Measurements from ENCODE around the gene RAB35. TPM values are rescaled to one million over a fixed set of nuclear protein-coding genes. Genes with fewer than 3 reads are reported as not detected.

The RAB35 gene
- polyA plus RNA-seq, 3 donors: 35.0 to 38.0 (median 37.9) TPM

DNA sequence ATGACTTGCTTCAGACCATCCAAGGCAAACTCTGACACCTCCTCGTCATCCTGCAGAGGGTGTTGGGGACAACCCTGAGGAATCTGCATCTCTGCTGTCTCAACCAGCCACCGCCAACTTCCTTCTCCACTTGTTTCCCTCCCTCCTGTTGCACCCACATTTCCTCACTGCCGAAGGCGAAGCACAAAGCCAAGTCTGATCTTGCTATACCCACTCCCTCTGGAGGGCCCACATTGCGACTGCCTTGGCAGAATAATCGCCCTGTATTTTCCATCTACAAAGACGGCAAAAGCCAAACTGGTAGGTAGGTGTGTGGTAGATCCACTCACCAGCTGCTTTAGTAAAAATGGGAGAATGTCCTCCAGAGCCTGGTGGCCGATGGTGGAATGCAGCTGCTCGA, 21.8 kb upstream of the RAB35 start:
- no peak for DNase-seq

DNA sequence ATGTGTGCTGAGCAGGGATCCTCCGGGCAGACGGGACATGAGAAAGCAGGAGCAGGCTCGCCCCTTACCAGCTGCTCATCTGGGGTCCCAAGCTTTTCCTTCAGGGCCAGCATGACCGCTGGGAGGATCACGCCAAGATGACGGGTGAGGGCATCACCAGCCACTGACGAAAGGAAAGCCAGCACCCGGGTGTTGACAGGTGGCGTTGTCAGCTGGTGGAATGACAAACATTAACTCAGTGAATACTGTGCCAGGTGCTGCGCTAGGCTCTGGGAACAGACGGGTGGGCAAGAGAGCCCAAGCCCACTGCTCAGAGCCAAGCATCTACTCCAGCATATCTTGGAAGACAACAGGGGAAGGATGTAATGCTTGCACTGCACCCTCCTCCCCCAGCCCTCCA, 21.3 kb upstream of the RAB35 start:
- DNase-seq: no peak

DNA sequence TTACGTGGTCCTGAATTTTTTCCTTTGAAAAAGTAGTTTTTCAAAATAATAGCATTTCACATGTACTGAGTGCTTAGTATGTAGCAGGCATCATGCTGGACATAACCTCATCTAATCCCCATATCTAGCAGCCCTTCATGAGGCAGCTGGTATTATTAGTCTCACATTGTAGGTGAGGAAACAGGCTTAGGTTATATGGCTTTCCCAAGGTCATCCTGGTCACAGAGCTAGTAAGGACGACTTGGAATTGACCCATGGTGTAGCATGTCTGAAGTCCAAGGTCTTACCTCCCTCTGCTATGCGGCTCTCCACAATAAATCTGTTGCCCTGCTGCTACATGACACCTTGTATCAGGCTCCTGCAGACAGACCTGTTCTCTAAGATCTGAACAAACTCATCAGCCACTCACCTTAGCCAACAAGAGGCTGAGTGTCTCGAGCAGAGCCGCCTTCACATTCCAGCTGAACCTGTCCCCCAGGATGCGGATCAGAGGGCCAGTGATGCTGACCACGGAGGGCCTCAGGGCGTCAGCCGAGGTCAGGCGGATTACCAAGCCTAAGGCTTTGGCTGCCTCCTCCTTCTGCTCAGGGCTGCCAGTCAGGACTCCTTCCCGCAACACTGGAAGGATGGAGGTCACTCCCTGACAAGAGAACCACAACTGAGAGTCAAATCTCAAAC, 19.7 kb upstream of the RAB35 start:
- no peak for DNase-seq

DNA sequence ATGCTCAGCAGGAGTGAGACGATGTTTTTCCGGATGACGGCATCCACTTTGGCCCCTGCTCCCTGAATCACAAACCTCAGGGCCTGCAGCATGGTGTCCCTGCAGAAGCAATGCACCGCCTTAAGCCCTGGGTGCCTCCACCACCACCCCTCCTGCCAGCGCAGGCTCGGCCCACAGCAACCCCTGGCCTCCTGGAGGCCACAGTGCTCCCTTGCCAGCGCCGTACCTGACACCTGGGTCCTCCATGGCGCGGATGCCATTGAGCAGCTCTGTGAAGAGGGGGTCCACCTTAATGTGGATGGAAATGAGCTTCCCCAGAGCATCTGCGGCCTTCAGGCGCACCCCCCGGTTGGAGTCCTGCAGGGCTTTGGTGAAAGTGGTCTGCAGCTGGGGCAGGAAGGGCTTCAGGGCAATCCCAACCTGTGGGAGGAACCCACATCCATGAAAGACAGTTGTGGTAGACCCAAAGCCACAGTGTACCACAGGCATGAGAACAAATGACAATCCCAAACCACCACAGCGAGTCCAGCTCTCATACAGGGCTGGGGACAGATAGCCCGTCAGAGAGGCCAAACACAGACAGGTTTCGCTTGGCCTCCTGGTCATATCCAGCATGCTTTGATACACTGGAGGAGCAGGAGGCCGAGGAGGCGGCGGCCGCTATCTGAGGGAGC, 17.9 kb upstream of the RAB35 start:
- no peak for DNase-seq

DNA sequence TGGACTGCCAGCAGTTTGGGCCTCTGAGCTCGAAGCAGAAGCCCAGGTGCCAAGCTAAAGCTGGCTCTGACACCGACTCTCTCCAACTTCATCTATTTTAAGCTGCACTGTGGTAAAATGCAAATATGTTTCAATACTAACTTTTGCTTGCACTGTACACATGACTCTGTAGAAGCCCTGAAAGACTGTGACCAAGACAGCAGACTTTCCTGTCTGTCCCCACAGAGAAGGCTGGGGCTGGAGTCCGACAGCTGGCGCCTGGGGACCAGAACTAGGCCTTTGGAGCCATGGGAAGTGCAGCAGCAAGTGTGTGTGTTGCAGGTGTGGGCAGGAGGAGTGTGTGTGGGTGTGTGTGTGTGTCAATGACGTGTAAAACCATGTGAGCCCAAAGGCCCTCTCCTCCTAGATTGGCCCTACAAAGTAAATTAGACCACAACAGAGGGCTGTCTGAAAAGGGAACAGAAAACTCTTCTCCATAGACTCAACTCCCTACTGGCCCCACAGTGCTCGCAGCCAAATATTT, 16.4 kb upstream of the RAB35 start:
- no peak for DNase-seq

DNA sequence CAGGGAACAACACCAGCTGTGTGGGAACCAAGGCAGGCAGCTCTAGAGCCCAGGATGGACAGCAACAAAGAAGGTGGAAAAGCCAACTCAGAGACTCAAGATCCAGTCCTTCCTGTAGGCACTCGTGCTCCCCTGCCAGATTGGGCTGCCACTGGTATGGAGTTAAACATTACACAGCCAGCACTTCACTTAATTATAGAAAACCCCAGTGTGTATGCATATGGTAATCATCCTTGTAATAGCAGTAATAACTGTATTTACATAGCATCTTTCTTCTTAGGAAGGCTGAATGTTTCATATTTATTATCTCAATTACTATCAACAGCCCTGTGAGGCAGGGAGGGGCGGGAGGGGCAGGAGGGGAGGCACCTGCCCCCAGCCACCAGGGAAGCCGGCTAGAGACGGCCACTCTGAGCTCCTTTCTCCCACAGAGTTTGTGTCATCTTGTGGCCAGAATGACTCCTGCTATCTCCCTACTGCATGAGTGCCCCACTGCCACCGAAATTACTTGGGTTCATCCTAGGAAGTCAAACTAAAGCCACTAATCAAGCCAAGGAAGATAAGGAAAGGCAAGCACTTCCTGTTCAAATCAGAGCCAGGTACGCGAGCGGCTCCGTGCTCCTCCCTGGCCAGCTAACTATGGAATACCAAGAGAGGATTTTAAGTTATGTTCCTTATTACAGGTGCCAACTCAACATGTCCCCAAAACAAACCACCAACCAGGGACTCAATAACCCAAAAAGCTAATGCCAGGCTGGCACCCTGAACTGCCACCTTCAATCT, 15.7 kb upstream of the RAB35 start:
- DNase-seq: no peak

DNA sequence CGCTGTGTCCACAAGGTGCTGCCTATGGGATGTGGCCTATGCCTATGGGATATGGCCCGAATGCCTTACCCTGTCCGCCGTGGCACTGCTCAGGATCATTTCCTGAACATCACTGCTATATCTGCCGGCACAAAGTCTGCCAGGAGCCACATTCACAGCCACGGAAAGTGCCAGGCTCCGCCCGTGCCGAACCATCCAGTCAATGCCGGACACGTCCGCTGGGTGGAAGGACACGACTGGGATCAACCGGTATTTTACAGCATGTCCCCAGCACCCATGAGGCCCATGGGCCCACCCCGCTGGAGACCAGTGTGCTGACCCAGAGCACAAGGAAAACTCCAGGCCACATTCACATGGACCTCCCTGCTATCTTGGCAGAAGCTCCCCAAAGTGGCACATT, 14.6 kb upstream of the RAB35 start:
- DNase-seq: no peak

DNA sequence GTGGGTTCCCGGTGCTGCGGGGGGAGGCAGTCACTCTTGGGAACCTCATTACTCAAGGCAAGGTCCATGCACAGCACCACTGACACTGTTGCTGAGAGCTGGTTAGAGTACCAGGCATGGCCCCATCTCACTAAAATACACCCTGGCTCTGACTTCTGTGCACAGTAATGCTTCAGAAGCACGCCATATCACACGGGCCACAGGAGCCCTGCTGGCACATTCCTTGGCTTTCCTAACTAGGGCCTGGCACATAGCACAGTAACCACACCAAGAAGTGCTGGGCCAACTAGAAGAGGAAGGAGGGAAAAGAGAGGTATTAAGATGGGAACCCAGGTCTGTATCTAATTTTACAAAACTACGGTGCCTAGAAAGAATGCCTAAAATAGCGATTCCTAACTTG, 13.5 kb upstream of the RAB35 start:
- no peak for DNase-seq

DNA sequence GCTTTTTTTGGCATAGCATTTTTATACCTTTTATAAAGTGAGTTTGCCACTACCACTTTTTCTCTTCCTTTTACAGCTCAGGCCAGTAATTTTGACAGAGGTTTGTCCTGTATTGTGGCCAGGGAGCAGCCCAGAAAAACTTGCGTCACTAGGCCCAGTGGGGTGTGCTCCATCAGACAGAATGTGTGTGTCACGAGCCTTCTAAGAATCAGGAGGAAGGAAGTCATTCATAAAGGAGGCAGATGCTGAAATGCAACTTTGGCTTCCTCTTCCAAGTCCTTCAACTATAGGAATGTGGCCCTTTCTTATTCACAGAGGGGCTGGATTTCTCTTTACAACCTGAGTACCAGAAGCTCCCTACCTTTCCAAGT, 10.1 kb upstream of the RAB35 start:
- no peak for DNase-seq

DNA sequence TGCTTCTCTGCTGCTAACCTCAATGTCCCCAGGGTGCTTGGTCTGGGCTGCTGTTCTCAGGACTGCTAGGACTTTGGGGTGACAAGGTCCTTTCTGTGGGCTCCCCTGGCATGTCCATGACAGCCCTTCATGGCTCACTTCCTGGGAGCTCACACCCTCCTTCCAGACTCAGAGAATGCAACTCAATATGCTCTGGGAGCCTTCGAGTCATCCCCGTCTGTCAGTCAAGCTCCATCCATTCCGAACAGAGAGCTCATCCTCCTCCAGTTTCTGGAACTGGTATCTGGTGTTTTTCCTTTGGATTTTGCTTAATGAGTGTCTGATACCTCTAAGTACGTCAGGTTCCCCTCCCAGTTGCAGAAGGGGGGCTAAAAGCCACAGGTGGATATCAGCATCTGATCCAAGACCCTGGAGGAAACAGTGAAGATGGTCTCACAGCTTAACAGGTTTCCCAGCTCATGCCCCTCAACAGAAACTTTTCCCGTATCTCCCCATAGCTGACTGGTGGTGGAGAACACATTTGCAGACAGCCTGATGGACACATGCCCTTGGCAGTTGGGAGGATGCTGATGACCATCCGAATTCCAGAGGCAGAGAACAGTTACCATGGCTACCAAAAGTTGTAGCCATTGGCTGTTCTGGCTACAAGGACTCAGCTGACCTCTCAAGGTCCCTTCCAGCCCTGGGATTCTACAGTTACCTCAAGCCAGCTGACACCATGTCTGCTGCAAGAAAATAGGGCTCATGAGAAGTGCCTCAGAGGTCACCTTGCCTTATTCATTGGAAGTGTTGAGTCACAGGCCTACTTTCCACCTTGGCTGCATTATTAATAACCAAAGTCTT, 9.5 kb upstream of the RAB35 start:
- no peak for DNase-seq

DNA sequence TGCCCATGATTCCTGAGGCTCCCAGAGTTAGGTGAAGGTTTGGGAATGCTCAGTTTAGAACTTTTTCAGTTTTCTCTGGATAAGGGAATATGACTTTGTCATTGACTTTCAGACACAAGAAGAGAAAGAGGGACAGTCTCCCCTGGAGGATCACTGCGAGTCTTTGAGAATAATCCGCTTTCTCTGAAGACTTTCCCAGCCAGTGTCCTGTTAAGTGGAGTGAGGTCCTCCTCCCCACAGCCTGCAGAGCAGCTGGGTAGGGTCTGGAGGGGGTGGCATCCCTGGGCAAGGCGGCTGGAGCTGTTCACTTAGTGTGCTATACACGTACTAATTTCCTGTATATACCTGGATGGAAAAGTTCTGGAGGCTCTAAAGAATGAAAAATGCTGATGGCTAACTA, 8.5 kb upstream of the RAB35 start:
- no peak for DNase-seq

DNA sequence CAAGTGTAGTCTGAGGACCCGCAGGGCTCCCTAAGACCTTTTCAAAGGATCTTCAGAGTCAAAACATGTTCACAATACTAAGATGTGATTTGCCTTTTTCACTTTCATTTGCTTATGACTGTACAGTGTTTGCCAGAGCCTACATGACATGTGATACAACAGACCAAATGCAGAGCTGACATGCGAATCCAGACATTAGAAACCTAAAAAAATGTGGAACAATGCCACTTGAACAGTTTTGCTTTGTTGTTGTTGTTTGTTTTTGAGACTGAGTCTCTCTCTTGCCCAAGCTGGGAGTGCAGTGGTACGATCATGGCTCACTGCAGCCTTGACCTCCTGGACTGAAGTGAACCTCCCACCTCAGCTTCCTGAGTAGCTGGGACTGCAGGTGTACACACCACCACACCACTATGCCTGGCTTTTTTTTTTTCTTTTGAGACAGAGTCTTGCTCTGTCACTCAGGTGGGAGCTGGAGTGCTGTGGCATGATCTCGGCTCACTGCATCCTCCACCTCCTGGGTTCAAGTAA, 5.3 kb upstream of the RAB35 start:
- no peak for DNase-seq

DNA sequence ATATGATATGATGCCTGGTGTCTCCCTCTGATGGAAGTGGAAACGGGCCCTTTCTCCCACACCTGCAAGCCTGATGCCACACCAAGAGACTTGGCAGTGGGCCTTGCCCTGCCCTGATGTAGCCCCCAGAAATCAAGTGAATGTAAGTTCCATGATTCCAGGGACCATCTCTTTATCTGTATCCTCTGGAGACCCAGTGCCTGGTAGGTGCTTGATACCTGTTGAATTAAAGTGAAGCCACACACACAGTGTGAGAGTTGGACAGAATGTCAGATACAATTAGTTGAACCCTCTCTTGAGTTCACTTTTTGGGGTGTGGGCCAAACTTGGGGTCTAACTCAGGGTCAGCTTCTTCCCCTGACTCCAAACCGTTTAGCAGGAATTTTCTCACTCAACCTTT, 4.8 kb upstream of the RAB35 start:
- DNase-seq: no peak

DNA sequence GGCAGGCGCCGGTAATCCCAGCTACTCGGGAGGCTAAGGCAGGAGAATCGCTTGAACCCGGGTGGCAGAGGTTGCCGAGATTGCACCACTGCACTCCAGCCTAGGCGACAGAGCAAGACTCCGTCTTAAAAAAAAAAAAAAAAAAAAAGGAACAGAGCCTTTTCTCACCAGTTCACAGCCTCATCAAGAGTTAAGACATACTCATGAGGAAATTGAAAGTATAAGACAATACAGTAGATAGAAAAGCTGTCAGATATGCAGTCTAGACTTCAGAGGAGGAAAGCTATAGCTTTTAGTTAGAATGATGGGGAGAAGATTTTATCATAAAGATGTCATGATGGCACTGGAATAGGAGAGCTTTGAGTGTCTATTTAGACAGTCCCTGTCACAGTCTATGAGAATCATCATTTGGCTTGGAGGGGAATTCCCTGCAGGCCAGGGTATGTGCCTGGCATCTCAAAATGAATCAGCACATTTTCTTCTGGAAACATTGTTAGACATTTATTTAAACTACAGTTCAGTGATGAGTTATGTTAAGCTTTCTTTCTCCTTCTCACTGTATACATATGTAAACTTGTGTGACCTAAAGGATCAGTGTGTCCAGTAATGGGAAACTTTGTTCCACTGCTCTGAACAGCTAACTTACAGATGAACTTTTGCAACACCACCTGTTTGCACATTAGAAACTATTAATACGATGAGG, 2.9 kb upstream of the RAB35 start:
- no peak for DNase-seq

DNA sequence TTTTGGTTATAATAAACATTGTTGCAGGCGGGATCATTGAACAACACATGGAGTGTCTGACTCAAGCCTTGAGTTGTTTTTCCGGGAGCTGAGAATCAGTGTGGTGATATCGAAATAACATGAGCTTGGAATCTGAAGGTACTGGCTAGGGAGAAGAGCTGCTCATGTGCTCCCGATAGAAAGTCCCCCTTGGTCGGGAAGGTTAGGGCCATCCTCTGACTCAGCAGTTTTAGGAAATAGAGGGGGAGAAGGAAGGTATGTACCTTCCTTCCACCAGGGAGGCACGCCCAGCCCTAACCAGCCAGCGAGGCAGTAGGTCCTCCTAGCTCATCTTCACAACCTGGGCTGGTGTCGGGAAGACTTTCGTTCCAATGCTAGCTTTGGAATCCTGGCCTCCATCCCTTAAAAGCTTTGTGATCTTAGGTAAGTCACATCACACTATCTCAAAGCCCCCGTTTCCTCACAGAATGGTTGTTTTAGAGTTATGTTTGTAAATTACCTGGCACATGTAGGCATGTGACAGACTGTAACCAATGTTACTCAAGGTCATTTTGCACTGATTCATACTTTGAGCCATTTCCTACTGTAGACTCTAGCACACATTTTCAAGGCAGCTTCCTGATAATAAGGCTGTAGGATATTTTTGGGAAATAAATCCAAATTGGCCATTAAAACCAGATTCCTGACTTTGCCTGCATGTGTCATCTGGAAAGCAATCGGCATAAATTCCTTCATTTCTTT, 1.9 kb upstream of the RAB35 start:
- DNase-seq: no peak

DNA sequence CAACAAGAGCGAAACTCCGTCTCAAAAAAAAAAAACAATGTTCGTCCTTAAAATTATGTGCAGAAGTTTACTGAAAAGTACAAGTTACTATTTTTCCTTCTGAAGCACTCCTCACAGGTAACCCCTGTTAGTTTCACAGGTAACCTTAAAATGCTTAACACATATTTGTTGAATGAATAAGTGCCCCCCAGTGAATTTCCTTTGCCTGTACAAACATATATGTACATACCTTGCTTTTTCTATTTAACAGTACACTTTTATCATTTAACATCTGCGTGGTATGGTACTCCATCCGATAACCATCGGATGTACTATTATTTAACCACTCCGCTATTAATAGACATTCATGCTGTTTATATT, 1.4 kb upstream of the RAB35 start:
- no peak for DNase-seq

DNA sequence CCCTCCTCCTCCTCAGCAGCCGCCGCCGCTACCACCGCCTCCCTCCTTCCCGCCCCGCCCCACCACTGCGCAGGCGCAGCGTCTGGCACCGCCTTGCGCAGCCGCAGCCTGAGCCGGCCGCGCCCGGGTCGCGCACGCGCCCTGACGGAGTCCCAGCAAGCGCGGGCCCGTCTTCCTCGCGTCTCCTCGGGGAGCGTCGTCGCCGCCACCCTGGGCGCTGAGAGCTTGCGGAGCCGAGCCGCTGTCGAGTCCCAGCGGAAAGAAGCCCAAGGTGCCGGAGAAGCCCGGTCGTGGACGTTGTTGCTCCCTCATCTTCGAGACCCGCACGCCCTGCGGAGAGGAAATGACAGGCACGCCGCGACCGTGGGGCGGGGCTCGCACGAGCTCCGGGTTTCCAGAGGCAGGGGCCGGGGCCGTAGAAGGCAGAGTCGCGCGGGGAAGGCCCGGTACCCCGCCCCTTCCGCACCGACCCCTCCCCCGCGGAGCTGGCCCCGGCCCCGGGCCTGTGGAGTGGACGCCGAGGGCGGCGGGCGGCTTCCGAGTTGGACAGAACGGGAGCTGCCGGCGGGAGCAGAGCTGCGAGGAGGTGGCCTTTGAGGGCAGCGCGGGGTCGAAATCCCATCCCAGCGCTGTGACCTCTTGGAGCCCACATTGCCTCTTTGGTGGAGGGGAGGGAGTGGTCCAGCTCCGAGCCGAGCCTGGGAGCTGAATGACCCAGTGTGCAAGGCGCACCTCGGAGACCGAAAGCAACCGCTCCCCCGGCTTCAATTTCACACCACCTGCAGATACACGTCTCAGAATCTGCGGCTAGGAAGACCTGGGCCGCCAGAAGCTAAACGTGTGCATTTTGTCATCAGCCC, 469 bp upstream of the RAB35 start:
- DNase-seq: peak; percentile 93

DNA sequence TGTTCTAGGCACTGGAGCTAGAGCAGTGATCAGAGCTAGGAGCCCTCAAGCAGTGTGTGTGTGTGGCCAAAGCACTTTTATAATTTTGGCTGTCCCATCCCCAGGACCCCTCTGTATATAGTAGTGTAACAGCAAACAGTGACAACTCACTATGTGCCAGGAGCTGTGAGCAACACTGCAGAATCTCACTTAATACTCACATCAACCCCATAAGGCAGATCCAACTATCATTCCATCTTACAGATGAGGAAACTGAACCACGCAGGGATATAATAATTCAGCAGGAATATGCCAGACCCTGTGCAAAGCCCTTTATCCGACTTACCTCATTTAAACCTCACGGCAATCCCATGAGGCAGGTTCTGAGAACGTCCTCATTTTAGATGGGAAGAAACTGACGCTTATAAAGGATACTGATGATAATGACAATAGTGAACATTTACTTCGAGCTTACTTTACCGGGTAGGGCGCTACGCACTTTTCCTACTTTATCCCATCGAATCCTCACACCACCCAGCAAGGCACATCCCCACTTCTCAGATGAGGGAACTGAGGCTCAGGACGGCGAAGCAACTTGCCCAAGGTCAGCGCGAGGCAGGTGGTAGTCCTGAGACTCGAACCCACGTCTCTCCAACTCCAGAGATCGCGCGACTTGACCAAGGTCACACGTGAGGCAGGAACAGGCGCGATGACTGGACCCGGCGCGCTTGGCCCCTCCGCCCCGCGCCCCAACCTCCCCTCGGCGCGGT, 687 bp downstream of the RAB35 start:
- no peak for DNase-seq

DNA sequence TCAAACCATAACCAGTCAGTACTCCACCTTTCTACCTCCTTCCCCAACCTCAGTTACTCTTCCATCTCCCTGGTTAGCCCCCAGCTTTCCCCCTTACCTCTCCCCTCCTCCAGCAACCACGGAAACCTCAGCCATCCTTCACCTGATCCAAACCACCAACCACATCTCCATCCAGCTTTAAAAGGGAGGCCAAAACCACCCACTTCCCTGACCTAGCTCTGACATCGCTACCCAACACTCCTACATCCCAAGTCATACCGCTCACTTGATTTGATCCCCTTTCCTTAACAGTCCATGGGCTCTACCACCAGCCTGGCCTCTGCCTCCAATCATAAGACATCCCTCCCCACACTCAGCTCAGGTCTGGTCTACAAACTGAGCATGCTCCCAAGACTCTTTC, 1.5 kb downstream of the RAB35 start:
- no peak for DNase-seq

Data from renal pelvis (tissue), 4 donors.